DOHH2 (cell line): ENCODE data around the gene NKAIN2.
"Not testable (repeated sequence)": the region's sequence is repeated elsewhere in the genome, so short reads cannot be mapped to it uniquely, and the experiment has no call there.

ENCODE experiments used
- H3F3A ChIP-seq: fragments of 200-600 bp; sonication (generic), shearing (Covaris generic); 2 replicates; pipeline ENCODE4 v1.6.0; 2016; ENCODE audit warnings: antibody characterized with exemption, mild to moderate bottlenecking; ENCODE audit not compliant: control insufficient read depth, insufficient read depth
- H3K27ac ChIP-seq: fragments of 200-600 bp; sonication (generic); 2 replicates; pipeline ENCODE4 v1.5.1; 2014; ENCODE audit warnings: low read depth, mild to moderate bottlenecking, low read length, moderate library complexity
- H3K27me3 ChIP-seq: fragments of 200-600 bp; sonication (generic); 2 replicates; pipeline ENCODE4 v1.6.1; 2014; ENCODE audit warnings: mild to moderate bottlenecking, low read length, mixed read lengths; ENCODE audit not compliant: control insufficient read depth
- H3K36me3 ChIP-seq: fragments of 200-600 bp; sonication (generic); 2 replicates; pipeline ENCODE4 v1.6.1; 2014; ENCODE audit warnings: mild to moderate bottlenecking, low read length, moderate library complexity, mixed read lengths; ENCODE audit not compliant: control insufficient read depth
- H3K4me1 ChIP-seq: fragments of 200-600 bp; sonication (generic); 2 replicates; pipeline ENCODE4 v1.6.1; 2014; ENCODE audit warnings: mild to moderate bottlenecking, low read length, mixed read lengths; ENCODE audit not compliant: control insufficient read depth
- H3K4me2 ChIP-seq: fragments of 200-600 bp; sonication (generic); 2 replicates; pipeline ENCODE4 v1.6.0; 2014; ENCODE audit warnings: mild to moderate bottlenecking, low read length, moderate library complexity
- H3K4me3 ChIP-seq: fragments of 200-600 bp; sonication (generic); 2 replicates; pipeline ENCODE4 v1.5.1; 2014; ENCODE audit warnings: mild to moderate bottlenecking, low read length, mixed read lengths
- H3K79me2 ChIP-seq: fragments of 200-600 bp; sonication (generic); 2 replicates; pipeline ENCODE4 v1.6.1; 2014; ENCODE audit warnings: mild to moderate bottlenecking, low read length, mixed read lengths; ENCODE audit not compliant: control insufficient read depth
- H3K9me2 ChIP-seq: fragments of 200-600 bp; sonication (generic); replicated peaks from 2 replicates; pipeline ENCODE4 v1.6.1; 2014; ENCODE audit warnings: mild to moderate bottlenecking, low read length, mixed read lengths; ENCODE audit not compliant: control insufficient read depth
- H3K9me3 ChIP-seq: fragments of 200-600 bp; sonication (generic); 2 replicates; pipeline ENCODE4 v1.6.1; 2014; ENCODE audit warnings: antibody characterized with exemption, low read length, mixed read lengths; ENCODE audit not compliant: control insufficient read depth, insufficient read depth
- H4K20me1 ChIP-seq: fragments of 200-600 bp; sonication (generic); 2 replicates; pipeline ENCODE4 v1.6.0; 2014; ENCODE audit warnings: low read depth, mild to moderate bottlenecking, antibody characterized with exemption, low read length, moderate library complexity; ENCODE audit not compliant: control insufficient read depth, insufficient read depth
- EZH2phosphoT487 ChIP-seq: fragments of 200-600 bp; sonication (generic); IDR thresholded peaks from 2 replicates; pipeline ENCODE4 v1.6.1; 2017; ENCODE audit warnings: borderline replicate concordance, mild to moderate bottlenecking, antibody characterized with exemption, low read length, moderate library complexity, mixed read lengths
- TF ChIP-seq, protein P1 (sequence below): fragments of 200-600 bp; sonication (generic); IDR thresholded peaks from one replicate; pipeline ENCODE4 v1.5.1; 2014; ENCODE audit warnings: antibody characterized with exemption, mild to moderate bottlenecking, low read depth, low read length; ENCODE audit not compliant: poor library complexity, severe bottlenecking

NKAIN2 gene

DNA sequence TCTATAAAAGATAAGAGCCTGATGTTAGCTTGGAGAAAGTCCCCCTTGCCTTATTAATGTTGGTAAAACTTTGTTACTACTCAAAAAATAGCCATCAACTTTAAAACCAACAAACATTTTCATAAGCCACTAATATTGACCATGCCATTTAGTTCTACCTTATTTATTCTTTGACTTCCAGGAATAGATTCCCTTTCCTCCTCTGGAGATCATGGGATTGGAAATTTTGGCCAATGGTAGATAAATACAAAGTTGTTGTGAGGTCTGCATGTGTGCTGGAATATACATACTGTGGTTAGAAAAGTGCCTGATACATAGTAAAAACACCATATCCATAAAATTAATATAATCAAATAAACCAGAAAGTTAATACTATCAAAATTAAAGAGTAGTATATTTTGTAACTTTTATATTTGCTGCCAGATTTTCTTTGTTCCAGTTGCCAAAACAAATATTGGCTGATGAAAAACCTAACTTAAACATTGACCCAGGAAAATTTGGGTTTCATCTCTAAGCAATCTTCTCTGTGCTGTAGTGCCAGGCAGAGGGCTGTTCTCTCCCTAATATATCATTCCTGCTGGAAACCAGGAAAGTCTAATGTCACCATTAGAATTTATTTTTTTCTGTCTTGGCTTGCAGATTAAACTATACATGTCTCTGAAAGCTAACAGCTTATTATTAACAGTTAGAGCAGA, 169.1 kb downstream of the NKAIN2 start:
- no peaks in the 10 kb centered on the region for H3K9me3 ChIP-seq
- H3K27ac ChIP-seq, result no peak overlapping the region
- no peaks in the 10 kb centered on the region for H3K36me3 ChIP-seq
- no peak overlapping the region for H3K4me2 ChIP-seq
- no peaks in the 10 kb centered on the region for H4K20me1 ChIP-seq
- H3K9me2 ChIP-seq, result no peaks in the 10 kb centered on the region
- H3F3A ChIP-seq, result no peaks in the 10 kb centered on the region
- H3K4me3 ChIP-seq, result no peak overlapping the region
- no peaks in the 10 kb centered on the region for H3K27me3 ChIP-seq
- no peaks in the 10 kb centered on the region for H3K79me2 ChIP-seq
- TF ChIP-seq EZH2phosphoT487, result no peak
- TF ChIP-seq, protein P1, sequence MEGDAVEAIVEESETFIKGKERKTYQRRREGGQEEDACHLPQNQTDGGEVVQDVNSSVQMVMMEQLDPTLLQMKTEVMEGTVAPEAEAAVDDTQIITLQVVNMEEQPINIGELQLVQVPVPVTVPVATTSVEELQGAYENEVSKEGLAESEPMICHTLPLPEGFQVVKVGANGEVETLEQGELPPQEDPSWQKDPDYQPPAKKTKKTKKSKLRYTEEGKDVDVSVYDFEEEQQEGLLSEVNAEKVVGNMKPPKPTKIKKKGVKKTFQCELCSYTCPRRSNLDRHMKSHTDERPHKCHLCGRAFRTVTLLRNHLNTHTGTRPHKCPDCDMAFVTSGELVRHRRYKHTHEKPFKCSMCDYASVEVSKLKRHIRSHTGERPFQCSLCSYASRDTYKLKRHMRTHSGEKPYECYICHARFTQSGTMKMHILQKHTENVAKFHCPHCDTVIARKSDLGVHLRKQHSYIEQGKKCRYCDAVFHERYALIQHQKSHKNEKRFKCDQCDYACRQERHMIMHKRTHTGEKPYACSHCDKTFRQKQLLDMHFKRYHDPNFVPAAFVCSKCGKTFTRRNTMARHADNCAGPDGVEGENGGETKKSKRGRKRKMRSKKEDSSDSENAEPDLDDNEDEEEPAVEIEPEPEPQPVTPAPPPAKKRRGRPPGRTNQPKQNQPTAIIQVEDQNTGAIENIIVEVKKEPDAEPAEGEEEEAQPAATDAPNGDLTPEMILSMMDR, result no peak
- no peaks in the 10 kb centered on the region for H3K4me1 ChIP-seq

DNA sequence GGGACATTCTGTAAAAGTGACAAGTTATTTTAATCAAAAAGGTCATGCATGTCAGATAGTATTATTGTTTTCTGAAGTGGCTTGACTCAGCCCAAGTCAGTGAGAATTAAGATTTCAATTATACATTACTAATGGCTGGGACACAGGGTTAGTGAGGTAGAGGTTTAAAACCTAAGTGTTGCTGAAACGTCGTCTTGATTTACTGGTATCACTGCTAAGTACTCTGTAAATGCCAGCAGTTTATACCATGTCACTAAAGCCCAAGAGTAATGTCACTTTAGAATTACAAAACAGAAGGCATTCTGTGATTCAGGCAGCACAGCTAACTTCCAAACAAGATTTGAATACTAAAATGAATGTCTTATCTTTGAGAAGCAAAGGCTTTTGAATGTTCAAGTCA, 176.6 kb downstream of the NKAIN2 start:
- no peaks in the 10 kb centered on the region for H3K36me3 ChIP-seq
- no peaks in the 10 kb centered on the region for H3K9me2 ChIP-seq
- no peak overlapping the region for H3K4me3 ChIP-seq
- no peaks in the 10 kb centered on the region for H3K4me1 ChIP-seq
- no peaks in the 10 kb centered on the region for H3K9me3 ChIP-seq
- no peaks in the 10 kb centered on the region for H4K20me1 ChIP-seq
- H3K4me2 ChIP-seq, result no peak overlapping the region
- H3F3A ChIP-seq, result no peaks in the 10 kb centered on the region
- no peaks in the 10 kb centered on the region for H3K27me3 ChIP-seq
- H3K79me2 ChIP-seq, result no peaks in the 10 kb centered on the region
- TF ChIP-seq, protein P1, result no peak
- TF ChIP-seq EZH2phosphoT487, result no peak
- no peak overlapping the region for H3K27ac ChIP-seq

DNA sequence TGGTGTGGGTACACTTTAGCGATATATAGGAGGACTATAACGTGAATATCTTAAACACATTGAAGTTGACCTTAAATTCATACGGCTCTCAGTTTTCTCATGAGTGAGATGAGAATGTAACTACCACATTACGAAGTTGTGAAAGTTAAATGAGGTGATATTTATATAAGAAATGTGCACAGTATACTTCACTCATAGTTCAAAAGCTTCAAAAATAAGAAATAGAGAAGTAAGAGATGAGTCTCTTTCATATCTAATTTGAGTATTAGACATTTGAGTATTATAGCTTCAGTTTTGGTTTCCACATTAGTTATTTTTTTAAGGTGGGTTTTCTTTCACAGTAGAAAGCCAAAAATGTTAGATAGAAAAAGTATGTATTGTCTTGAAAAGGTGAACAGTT, 183.3 kb downstream of the NKAIN2 start:
- Histone ChIP-seq H3K79me2 (no peaks in the 10 kb centered on the region), H3K9me2 (no peaks in the 10 kb centered on the region), H4K20me1 (no peaks in the 10 kb centered on the region), H3K4me3 (no peak overlapping the region), H3F3A (no peaks in the 10 kb centered on the region), H3K27ac (no peak overlapping the region), H3K4me1 (no peaks in the 10 kb centered on the region), H3K9me3 (no peaks in the 10 kb centered on the region), H3K4me2 (no peak overlapping the region), H3K36me3 (no peaks in the 10 kb centered on the region), H3K27me3 (no peaks in the 10 kb centered on the region)
- no peak for TF ChIP-seq EZH2phosphoT487
- TF ChIP-seq, protein P1, result no peak

DNA sequence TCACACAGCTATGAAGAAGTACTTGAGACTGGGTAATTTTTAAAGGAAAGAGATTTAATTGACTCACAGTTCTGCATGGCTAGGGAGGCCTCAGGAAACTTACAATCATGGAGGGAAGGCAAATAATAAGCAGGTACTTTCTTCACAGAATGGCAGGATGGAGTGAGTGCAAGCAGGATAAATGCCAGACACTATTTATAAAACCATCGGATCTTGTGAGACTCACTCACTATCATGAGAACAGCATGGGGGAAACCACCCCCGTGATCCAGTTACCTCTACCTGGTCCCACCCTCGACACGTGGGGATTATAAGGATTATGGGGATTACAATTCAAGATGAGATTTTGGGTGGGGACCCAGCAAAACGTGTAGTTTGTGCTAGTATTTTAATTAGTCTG, 186.3 kb downstream of the NKAIN2 start:
- H3K27me3 ChIP-seq, H3K4me2 ChIP-seq, H3F3A ChIP-seq, H3K27ac ChIP-seq, H4K20me1 ChIP-seq, H3K79me2 ChIP-seq, H3K9me3 ChIP-seq, H3K4me3 ChIP-seq, H3K9me2 ChIP-seq, H3K36me3 ChIP-seq, H3K4me1 ChIP-seq: not testable (repeated sequence)
